ENCODE measurements around the gene ZPR1.
"Not testable (repeated sequence)": the region's sequence is repeated elsewhere in the genome, so short reads cannot be mapped to it uniquely, and the experiment has no call there.

ZPR1 gene

GRCh38 chr11:116814502-116814901 lies 26.7 kb upstream of the ZPR1 start:
- H3K4me1 ChIP-seq (ENCODE audit: control insufficient read depth, insufficient read depth, low read length), result no peaks in the 10 kb centered on the region
- no peak overlapping the region for H3K9ac ChIP-seq (ENCODE audit: low read length)
- H3K27me3 ChIP-seq (ENCODE audit: control insufficient read depth, insufficient read depth, low read length), result no peaks in the 10 kb centered on the region
- H3K4me3 ChIP-seq (ENCODE audit: low read length), result no peak overlapping the region
- H3K36me3 ChIP-seq (ENCODE audit: control insufficient read depth, insufficient read depth, low read length), result no peaks in the 10 kb centered on the region
- H3K27ac ChIP-seq (ENCODE audit: low read depth, low read length), result no peak overlapping the region

GRCh38 chr11:116813781-116814471 lies 26.1 kb upstream of the ZPR1 start:
- Histone ChIP-seq H3K27ac (ENCODE audit: low read depth, low read length) (no peak overlapping the region), H3K36me3 (ENCODE audit: control insufficient read depth, insufficient read depth, low read length) (no peaks in the 10 kb centered on the region), H3K4me3 (ENCODE audit: low read length) (no peak overlapping the region), H3K4me1 (ENCODE audit: control insufficient read depth, insufficient read depth, low read length) (no peaks in the 10 kb centered on the region), H3K9ac (ENCODE audit: low read length) (no peak overlapping the region), H3K27me3 (ENCODE audit: control insufficient read depth, insufficient read depth, low read length) (no peaks in the 10 kb centered on the region)

GRCh38 chr11:116813170-116813569 lies 25.3 kb upstream of the ZPR1 start:
- H3K27ac ChIP-seq (ENCODE audit: low read depth, low read length), result no peak overlapping the region
- no peak overlapping the region for H3K9ac ChIP-seq (ENCODE audit: low read length)
- H3K4me1 ChIP-seq (ENCODE audit: control insufficient read depth, insufficient read depth, low read length), result no peaks in the 10 kb centered on the region

GRCh38 chr11:116812109-116812508 lies 24.3 kb upstream of the ZPR1 start:
- no peaks in the 10 kb centered on the region for H3K4me1 ChIP-seq (ENCODE audit: control insufficient read depth, insufficient read depth, low read length)
- H3K27ac ChIP-seq (ENCODE audit: low read depth, low read length), result no peak overlapping the region
- H3K4me3 ChIP-seq (ENCODE audit: low read length), result no peak overlapping the region

More at GRCh38 chr11:116813170-116813569, 25.3 kb upstream of the ZPR1 start:
- no peak overlapping the region for H3K4me3 ChIP-seq (ENCODE audit: low read length)
- H3K36me3 ChIP-seq (ENCODE audit: control insufficient read depth, insufficient read depth, low read length), result no peaks in the 10 kb centered on the region
- no peaks in the 10 kb centered on the region for H3K27me3 ChIP-seq (ENCODE audit: control insufficient read depth, insufficient read depth, low read length)

GRCh38 chr11:116811194-116811593 lies 23.4 kb upstream of the ZPR1 start:
- Histone ChIP-seq H3K4me3 (ENCODE audit: low read length) (no peak overlapping the region), H3K36me3 (ENCODE audit: control insufficient read depth, insufficient read depth, low read length) (no peaks in the 10 kb centered on the region), H3K9ac (ENCODE audit: low read length) (no peak overlapping the region), H3K27ac (ENCODE audit: low read depth, low read length) (no peak overlapping the region), H3K4me1 (ENCODE audit: control insufficient read depth, insufficient read depth, low read length) (no peaks in the 10 kb centered on the region), H3K27me3 (ENCODE audit: control insufficient read depth, insufficient read depth, low read length) (no peaks in the 10 kb centered on the region)

More at GRCh38 chr11:116812109-116812508, 24.3 kb upstream of the ZPR1 start:
- no peaks in the 10 kb centered on the region for H3K36me3 ChIP-seq (ENCODE audit: control insufficient read depth, insufficient read depth, low read length)
- no peaks in the 10 kb centered on the region for H3K27me3 ChIP-seq (ENCODE audit: control insufficient read depth, insufficient read depth, low read length)
- no peak overlapping the region for H3K9ac ChIP-seq (ENCODE audit: low read length)

GRCh38 chr11:116808262-116809175 lies 20.7 kb upstream of the ZPR1 start:
- Histone ChIP-seq H3K4me1 (ENCODE audit: control insufficient read depth, insufficient read depth, low read length) (no peaks in the 10 kb centered on the region), H3K9ac (ENCODE audit: low read length) (no peak overlapping the region), H3K27ac (ENCODE audit: low read depth, low read length) (no peak overlapping the region)

GRCh38 chr11:116807601-116808261 lies 19.9 kb upstream of the ZPR1 start:
- Histone ChIP-seq H3K4me3 (ENCODE audit: low read length) (no peak overlapping the region), H3K9ac (ENCODE audit: low read length) (no peak overlapping the region), H3K4me1 (ENCODE audit: control insufficient read depth, insufficient read depth, low read length) (no peaks in the 10 kb centered on the region), H3K27ac (ENCODE audit: low read depth, low read length) (no peak overlapping the region), H3K36me3 (ENCODE audit: control insufficient read depth, insufficient read depth, low read length) (no peaks in the 10 kb centered on the region), H3K27me3 (ENCODE audit: control insufficient read depth, insufficient read depth, low read length) (no peaks in the 10 kb centered on the region)

More at GRCh38 chr11:116808262-116809175, 20.7 kb upstream of the ZPR1 start:
- H3K4me3 ChIP-seq (ENCODE audit: low read length), result no peak overlapping the region
- no peaks in the 10 kb centered on the region for H3K36me3 ChIP-seq (ENCODE audit: control insufficient read depth, insufficient read depth, low read length)
- no peaks in the 10 kb centered on the region for H3K27me3 ChIP-seq (ENCODE audit: control insufficient read depth, insufficient read depth, low read length)

- Histone ChIP-seq H3K27ac (ENCODE audit: low read depth, low read length) (no peak overlapping the region), H3K27me3 (ENCODE audit: control insufficient read depth, insufficient read depth, low read length) (no peaks in the 10 kb centered on the region), H3K36me3 (ENCODE audit: control insufficient read depth, insufficient read depth, low read length) (no peaks in the 10 kb centered on the region), H3K9ac (ENCODE audit: low read length) (no peak overlapping the region), H3K4me1 (ENCODE audit: control insufficient read depth, insufficient read depth, low read length) (no peaks in the 10 kb centered on the region), H3K4me3 (ENCODE audit: low read length) (no peak overlapping the region)
These were observed 16.2 kb upstream of the ZPR1 start for GRCh38 chr11:116804001-116804400.

GRCh38 chr11:116801662-116802061 lies 13.8 kb upstream of the ZPR1 start:
- H3K4me3 ChIP-seq (ENCODE audit: low read length); H3K4me1 ChIP-seq (ENCODE audit: control insufficient read depth, insufficient read depth, low read length); H3K27me3 ChIP-seq (ENCODE audit: control insufficient read depth, insufficient read depth, low read length); H3K36me3 ChIP-seq (ENCODE audit: control insufficient read depth, insufficient read depth, low read length); H3K9ac ChIP-seq (ENCODE audit: low read length); H3K27ac ChIP-seq (ENCODE audit: low read depth, low read length): not testable (repeated sequence)

GRCh38 chr11:116800610-116801009 lies 12.8 kb upstream of the ZPR1 start:
- Histone ChIP-seq H3K4me1 (ENCODE audit: control insufficient read depth, insufficient read depth, low read length) (no peaks in the 10 kb centered on the region), H3K27ac (ENCODE audit: low read depth, low read length) (no peak overlapping the region), H3K36me3 (ENCODE audit: control insufficient read depth, insufficient read depth, low read length) (no peaks in the 10 kb centered on the region), H3K27me3 (ENCODE audit: control insufficient read depth, insufficient read depth, low read length) (no peaks in the 10 kb centered on the region), H3K4me3 (ENCODE audit: low read length) (no peak overlapping the region), H3K9ac (ENCODE audit: low read length) (no peak overlapping the region)

GRCh38 chr11:116798368-116798767 lies 10.5 kb upstream of the ZPR1 start:
- Histone ChIP-seq H3K27me3 (ENCODE audit: control insufficient read depth, insufficient read depth, low read length) (no peaks in the 10 kb centered on the region), H3K9ac (ENCODE audit: low read length) (no peak overlapping the region), H3K4me3 (ENCODE audit: low read length) (no peak overlapping the region), H3K27ac (ENCODE audit: low read depth, low read length) (no peak overlapping the region), H3K36me3 (ENCODE audit: control insufficient read depth, insufficient read depth, low read length) (no peaks in the 10 kb centered on the region), H3K4me1 (ENCODE audit: control insufficient read depth, insufficient read depth, low read length) (no peaks in the 10 kb centered on the region)

- H3K4me1 ChIP-seq (ENCODE audit: control insufficient read depth, insufficient read depth, low read length), result no peaks in the 10 kb centered on the region
- no peaks in the 10 kb centered on the region for H3K36me3 ChIP-seq (ENCODE audit: control insufficient read depth, insufficient read depth, low read length)
- no peaks in the 10 kb centered on the region for H3K27me3 ChIP-seq (ENCODE audit: control insufficient read depth, insufficient read depth, low read length)
- no peak overlapping the region for H3K9ac ChIP-seq (ENCODE audit: low read length)
- no peak overlapping the region for H3K4me3 ChIP-seq (ENCODE audit: low read length)
- H3K27ac ChIP-seq (ENCODE audit: low read depth, low read length), result no peak overlapping the region
These were observed 10.0 kb upstream of the ZPR1 start for GRCh38 chr11:116797816-116798215.
